ENCODE measurements around the gene CPT1B. TPM values are rescaled to one million over a fixed set of nuclear protein-coding genes. Genes with fewer than 3 reads are reported as not detected.

CPT1B gene
- total and polyA plus RNA-seq, 2 donors (not counting 1 experiment from before 2014, with no cell fraction given), result 55.0 to 109 TPM

- Histone ChIP-seq H3K9ac (ENCODE audit: low read length) (no peak overlapping the region), H3K4me2 (replicated peaks; ENCODE audit: low read depth, low read length, poor library complexity, severe bottlenecking) (no peak overlapping the region), H3K27me3 (replicated peaks in 1 of 4; ENCODE audit: control extremely low read depth in 1 of 4, control insufficient read depth in 3 of 4, insufficient read depth in 4 of 4, low read length in 3 of 4) (no peaks in the 10 kb centered on the region), H3K4me1 (ENCODE audit: control insufficient read depth in 2 of 2, insufficient read depth in 2 of 2, low read length in 2 of 2) (peaks cover 14 to 25% of the 10 kb centered on the region in 2 donors), H3K79me2 (ENCODE audit: control insufficient read depth, insufficient read depth, low read length) (peaks cover 12% of the 10 kb centered on the region), H3K27ac (ENCODE audit: low read length in 2 of 2) (no peak overlapping the region), H3K9me3 (ENCODE audit: control extremely low read depth in 1 of 3, control insufficient read depth in 2 of 3, insufficient read depth in 1 of 3, low read length in 2 of 3) (no peaks in the 10 kb centered on the region), H3K4me3 (ENCODE audit: control extremely low read depth in 1 of 5, extremely low read depth in 1 of 5, insufficient read depth in 1 of 5, low read depth in 2 of 5, low read length in 4 of 5) (no peak overlapping the region), H4K20me1 (ENCODE audit: control insufficient read depth, insufficient read depth, low read length, poor library complexity, severe bottlenecking) (peaks cover 25% of the 10 kb centered on the region), H3K36me3 (replicated peaks in 1 of 2; ENCODE audit: control extremely low read depth in 1 of 2, control insufficient read depth in 1 of 2, extremely low read depth in 1 of 2, insufficient read depth in 2 of 2, low read length in 1 of 2) (peaks cover 0 to 17% of the 10 kb centered on the region in 2 experiments), H2AFZ (ENCODE audit: insufficient read depth, low read depth, low read length, poor library complexity, severe bottlenecking) (no peak overlapping the region)
- TF ChIP-seq EZH2 (IDR thresholded peaks at IDR 0.05; ENCODE audit: borderline replicate concordance, insufficient read depth, low read depth, low read length, poor library complexity, severe bottlenecking) (no peak), CTCF (IDR thresholded peaks at IDR 0.05) (no peak)
- H3K4me1 Mint-ChIP-seq, result peaks cover 28% of the 10 kb centered on the region
- no peak overlapping the region for H3K27ac Mint-ChIP-seq
- CTCF ChIA-PET, result interaction anchor here (1.2 kb wide), 1 partner anchor 16 kb away, joined by 3 read pairs; no protein-coding TSS in a partner anchor
- intact Hi-C loops (cut with micrococcal nuclease), result loop anchor here (5.0 kb wide), 1 partner anchor 327 kb away; the partner anchor contains the start of gene HDAC10
- POLR2A ChIA-PET, result no interaction called here
- no peak for ATAC-seq (ENCODE audit: low read depth)
- no CpG with 5 or more reads among the region's 4 CpGs for WGBS (ENCODE audit: insufficient coverage)
- peak overlapping the region; percentile 12 for H3K4me3 Mint-ChIP-seq
- H3K9me3 Mint-ChIP-seq (ENCODE audit: insufficient read depth), result no peaks in the 10 kb centered on the region
- no peaks in the 10 kb centered on the region for H3K27me3 Mint-ChIP-seq
- no peak for DNase-seq
Observed at GRCh38 chr22:50579752-50580151, 1.5 kb upstream of the CPT1B start.

GRCh38 chr22:50578776-50579310 lies 616 bp upstream of the CPT1B start:
- intact Hi-C loops (cut with micrococcal nuclease), result no loop called here
- H3K36me3 ChIP-seq (replicated peaks in 1 of 2; ENCODE audit: control extremely low read depth in 1 of 2, control insufficient read depth in 1 of 2, extremely low read depth in 1 of 2, insufficient read depth in 2 of 2, low read length in 1 of 2), result peaks cover 0 to 18% of the 10 kb centered on the region in 2 experiments
- ChIA-PET CTCF (interaction anchor here (1.0 kb wide), 1 partner anchor 71 kb away, joined by 3 read pairs; the partner anchor contains the start of genes LMF2 and NCAPH2), POLR2A (no interaction called here)
- Mint-ChIP-seq H3K27ac (no peak overlapping the region), H3K27me3 (no peaks in the 10 kb centered on the region), H3K9me3 (ENCODE audit: insufficient read depth) (no peaks in the 10 kb centered on the region), H3K4me3 (no peak overlapping the region), H3K4me1 (peaks cover 28% of the 10 kb centered on the region)
- no peak overlapping the region for H3K4me3 ChIP-seq (ENCODE audit: control extremely low read depth in 1 of 5, extremely low read depth in 1 of 5, insufficient read depth in 1 of 5, low read depth in 2 of 5, low read length in 4 of 5)
- no peak for DNase-seq
- no peak overlapping the region for H3K9ac ChIP-seq (ENCODE audit: low read length)
- peaks cover 25% of the 10 kb centered on the region for H4K20me1 ChIP-seq (ENCODE audit: control insufficient read depth, insufficient read depth, low read length, poor library complexity, severe bottlenecking)
- 96% methylated on average over 7 of the region's 8 CpGs for WGBS (ENCODE audit: insufficient coverage)
- peaks cover 14 to 24% of the 10 kb centered on the region in 2 donors for H3K4me1 ChIP-seq (ENCODE audit: control insufficient read depth in 2 of 2, insufficient read depth in 2 of 2, low read length in 2 of 2)
- H3K27ac ChIP-seq (ENCODE audit: low read length in 2 of 2), result no peak overlapping the region
- no peak for ATAC-seq (ENCODE audit: low read depth)
- TF ChIP-seq EZH2 (IDR thresholded peaks at IDR 0.05; ENCODE audit: borderline replicate concordance, insufficient read depth, low read depth, low read length, poor library complexity, severe bottlenecking), result no peak
- no peak for TF ChIP-seq CTCF (IDR thresholded peaks at IDR 0.05)
- H3K4me2 ChIP-seq (replicated peaks; ENCODE audit: low read depth, low read length, poor library complexity, severe bottlenecking), result no peak overlapping the region
- H3K9me3 ChIP-seq (ENCODE audit: control extremely low read depth in 1 of 3, control insufficient read depth in 2 of 3, insufficient read depth in 1 of 3, low read length in 2 of 3), result no peaks in the 10 kb centered on the region
- no peaks in the 10 kb centered on the region for H3K27me3 ChIP-seq (replicated peaks in 1 of 4; ENCODE audit: control extremely low read depth in 1 of 4, control insufficient read depth in 3 of 4, insufficient read depth in 4 of 4, low read length in 3 of 4)
- no peak overlapping the region for H2AFZ ChIP-seq (ENCODE audit: insufficient read depth, low read depth, low read length, poor library complexity, severe bottlenecking)
- H3K79me2 ChIP-seq (ENCODE audit: control insufficient read depth, insufficient read depth, low read length), result peaks cover 12% of the 10 kb centered on the region
